ENCODE data around the gene RAB11FIP4.

Gene RAB11FIP4

GRCh38 chr17:31495022-31495885 lies 103.8 kb downstream of the RAB11FIP4 start:
- no peak overlapping the region for H3K4me3 ChIP-seq (ENCODE audit: low read depth, low read length)
- no peak for TF ChIP-seq CTCF (conservative IDR thresholded peaks at IDR 0.05; ENCODE audit: low read depth, low read length)
- no peak for DNase-seq (ENCODE audit: low read depth)

- no peak overlapping the region for H3K4me3 ChIP-seq (ENCODE audit: low read depth, low read length)
- TF ChIP-seq CTCF (conservative IDR thresholded peaks at IDR 0.05; ENCODE audit: low read depth, low read length): no peak
- DNase-seq (ENCODE audit: low read depth): no peak
These were observed 104.6 kb downstream of the RAB11FIP4 start for GRCh38 chr17:31496097-31496496.

GRCh38 chr17:31496601-31497000 lies 105.1 kb downstream of the RAB11FIP4 start:
- TF ChIP-seq CTCF (conservative IDR thresholded peaks at IDR 0.05; ENCODE audit: low read depth, low read length): no peak
- no peak overlapping the region for H3K4me3 ChIP-seq (ENCODE audit: low read depth, low read length)
- DNase-seq (ENCODE audit: low read depth): no peak

GRCh38 chr17:31497431-31497830 lies 106.0 kb downstream of the RAB11FIP4 start:
- no peak overlapping the region for H3K4me3 ChIP-seq (ENCODE audit: low read depth, low read length)
- no peak for DNase-seq (ENCODE audit: low read depth)
- no peak for TF ChIP-seq CTCF (conservative IDR thresholded peaks at IDR 0.05; ENCODE audit: low read depth, low read length)

- H3K4me3 ChIP-seq (ENCODE audit: low read depth, low read length): no peak overlapping the region
- TF ChIP-seq CTCF (conservative IDR thresholded peaks at IDR 0.05; ENCODE audit: low read depth, low read length): no peak
- DNase-seq (ENCODE audit: low read depth): no peak
These were observed 106.7 kb downstream of the RAB11FIP4 start for GRCh38 chr17:31497994-31498826.

GRCh38 chr17:31499771-31500554 lies 108.5 kb downstream of the RAB11FIP4 start:
- peak; percentile 18 for DNase-seq (ENCODE audit: low read depth)
- H3K4me3 ChIP-seq (ENCODE audit: low read depth, low read length): no peak overlapping the region
- TF ChIP-seq CTCF (conservative IDR thresholded peaks at IDR 0.05; ENCODE audit: low read depth, low read length): no peak

Measured in choroid plexus epithelial cell (primary cell).